ENCODE results near the gene TAS2R8. TPM values are rescaled to one million over a fixed set of nuclear protein-coding genes. Genes with fewer than 3 reads are reported as not detected.
A peak's percentile ranks its signal among the peaks of the same experiment; 100 is the strongest.
"Not testable (repeated sequence)": the region's sequence is repeated elsewhere in the genome, so short reads cannot be mapped to it uniquely, and the experiment has no call there.

The TAS2R8 gene
- total and polyA plus RNA-seq, 2 donors (not counting 1 experiment from before 2014, with no cell fraction given) = under 0.01 TPM; not detected in 1

GRCh38 chr12:10794222-10794621, 12.9 kb downstream of the TAS2R8 start:
- H3K4me2 ChIP-seq (ENCODE audit: extremely low read depth, insufficient read depth, low read length) = no peak overlapping the region
- H3K9me3 ChIP-seq (ENCODE audit: control insufficient read depth, insufficient read depth, low read depth, low read length) = no peaks in the 10 kb centered on the region
- no peaks in the 10 kb centered on the region for H3K36me3 ChIP-seq (ENCODE audit: control insufficient read depth, insufficient read depth, low read length)
- DNase-seq (ENCODE audit: low read depth in 2 of 2) = no peak
- no peak overlapping the region for H3K9ac ChIP-seq (ENCODE audit: insufficient read depth, low read length)
- TF ChIP-seq CTCF (conservative IDR thresholded peaks at IDR 0.05 in 1 of 2, IDR thresholded peaks at IDR 0.05 in 1 of 2; ENCODE audit: low read depth in 1 of 2, low read length in 2 of 2) (no peak), EZH2 (IDR thresholded peaks at IDR 0.05; ENCODE audit: low read length, missing control alignments) (no peak)
- no peaks in the 10 kb centered on the region for H3K4me1 ChIP-seq (ENCODE audit: control insufficient read depth, extremely low read depth, insufficient read depth, low read length)
- no peak overlapping the region for H3K4me3 ChIP-seq (replicated peaks in 1 of 4; ENCODE audit: control extremely low read depth in 1 of 4, insufficient read depth in 1 of 4, low read depth in 3 of 4, low read length in 4 of 4)
- no peaks in the 10 kb centered on the region for H4K20me1 ChIP-seq (ENCODE audit: control insufficient read depth, extremely low read depth, insufficient read depth, low read length)
- no peak overlapping the region for H3K27ac ChIP-seq (ENCODE audit: insufficient read depth, low read length)
- no peaks in the 10 kb centered on the region for H3K27me3 ChIP-seq (ENCODE audit: control insufficient read depth, insufficient read depth, low read length)
- H2AFZ ChIP-seq (ENCODE audit: low read length) = no peak overlapping the region
- no peaks in the 10 kb centered on the region for H3K79me2 ChIP-seq (ENCODE audit: control insufficient read depth, insufficient read depth, low read length)

GRCh38 chr12:10791769-10792168, 15.3 kb downstream of the TAS2R8 start:
- not testable (repeated sequence) for H3K9me3 ChIP-seq (ENCODE audit: control insufficient read depth, insufficient read depth, low read depth, low read length); H4K20me1 ChIP-seq (ENCODE audit: control insufficient read depth, extremely low read depth, insufficient read depth, low read length); H3K9ac ChIP-seq (ENCODE audit: insufficient read depth, low read length); DNase-seq (ENCODE audit: low read depth in 2 of 2); H3K36me3 ChIP-seq (ENCODE audit: control insufficient read depth, insufficient read depth, low read length); H2AFZ ChIP-seq (ENCODE audit: low read length); H3K4me3 ChIP-seq (replicated peaks in 1 of 4; ENCODE audit: control extremely low read depth in 1 of 4, insufficient read depth in 1 of 4, low read depth in 3 of 4, low read length in 4 of 4); H3K27me3 ChIP-seq (ENCODE audit: control insufficient read depth, insufficient read depth, low read length); H3K4me2 ChIP-seq (ENCODE audit: extremely low read depth, insufficient read depth, low read length); H3K79me2 ChIP-seq (ENCODE audit: control insufficient read depth, insufficient read depth, low read length); H3K4me1 ChIP-seq (ENCODE audit: control insufficient read depth, extremely low read depth, insufficient read depth, low read length); H3K27ac ChIP-seq (ENCODE audit: insufficient read depth, low read length)

GRCh38 chr12:10783252-10783651, 23.8 kb downstream of the TAS2R8 start:
- no peaks in the 10 kb centered on the region for H4K20me1 ChIP-seq (ENCODE audit: control insufficient read depth, extremely low read depth, insufficient read depth, low read length)
- peak in 1 of 2 donors; percentile 5 for DNase-seq (ENCODE audit: low read depth in 2 of 2)

More at GRCh38 chr12:10783252-10783651, 23.8 kb downstream of the TAS2R8 start:
- H3K27ac ChIP-seq (ENCODE audit: insufficient read depth, low read length) = no peak overlapping the region
- H3K9ac ChIP-seq (ENCODE audit: insufficient read depth, low read length) = no peak overlapping the region
- no peaks in the 10 kb centered on the region for H3K27me3 ChIP-seq (ENCODE audit: control insufficient read depth, insufficient read depth, low read length)
- no peak overlapping the region for H2AFZ ChIP-seq (ENCODE audit: low read length)
- no peaks in the 10 kb centered on the region for H3K36me3 ChIP-seq (ENCODE audit: control insufficient read depth, insufficient read depth, low read length)
- H3K4me2 ChIP-seq (ENCODE audit: extremely low read depth, insufficient read depth, low read length) = no peak overlapping the region
- no peaks in the 10 kb centered on the region for H3K79me2 ChIP-seq (ENCODE audit: control insufficient read depth, insufficient read depth, low read length)
- TF ChIP-seq EZH2 (IDR thresholded peaks at IDR 0.05; ENCODE audit: low read length, missing control alignments) (no peak), CTCF (conservative IDR thresholded peaks at IDR 0.05 in 1 of 2, IDR thresholded peaks at IDR 0.05 in 1 of 2; ENCODE audit: low read depth in 1 of 2, low read length in 2 of 2) (no peak)
- no peaks in the 10 kb centered on the region for H3K9me3 ChIP-seq (ENCODE audit: control insufficient read depth, insufficient read depth, low read depth, low read length)
- H3K4me3 ChIP-seq (replicated peaks in 1 of 4; ENCODE audit: control extremely low read depth in 1 of 4, insufficient read depth in 1 of 4, low read depth in 3 of 4, low read length in 4 of 4) = no peak overlapping the region
- no peaks in the 10 kb centered on the region for H3K4me1 ChIP-seq (ENCODE audit: control insufficient read depth, extremely low read depth, insufficient read depth, low read length)
